ENCODE data around the gene HYCC1.
"Not testable (repeated sequence)": the region's sequence is repeated elsewhere in the genome, so short reads cannot be mapped to it uniquely, and the experiment has no call there.

HYCC1 gene

GRCh38 chr7:22983257-22983855 is 30.6 kb downstream of the HYCC1 start:
- no peak for DNase-seq (ENCODE audit: low spot score)

GRCh38 chr7:22980422-22980821 is 33.5 kb downstream of the HYCC1 start:
- DNase-seq (ENCODE audit: low spot score): no peak

- DNase-seq (ENCODE audit: low spot score): no peak
These were observed 34.1 kb downstream of the HYCC1 start for GRCh38 chr7:22979861-22980260.

GRCh38 chr7:22979251-22979650 is 34.7 kb downstream of the HYCC1 start:
- DNase-seq (ENCODE audit: low spot score): no peak

- not testable (repeated sequence) for DNase-seq (ENCODE audit: low spot score)
These were observed 39.3 kb downstream of the HYCC1 start for GRCh38 chr7:22974636-22975035.

GRCh38 chr7:22972207-22972606 is 41.7 kb downstream of the HYCC1 start:
- DNase-seq (ENCODE audit: low spot score): no peak

- no peak for DNase-seq (ENCODE audit: low spot score)
These were observed 44.9 kb downstream of the HYCC1 start for GRCh38 chr7:22969010-22969431.
